ENCODE data around the gene PALLD.

Gene PALLD

DNA sequence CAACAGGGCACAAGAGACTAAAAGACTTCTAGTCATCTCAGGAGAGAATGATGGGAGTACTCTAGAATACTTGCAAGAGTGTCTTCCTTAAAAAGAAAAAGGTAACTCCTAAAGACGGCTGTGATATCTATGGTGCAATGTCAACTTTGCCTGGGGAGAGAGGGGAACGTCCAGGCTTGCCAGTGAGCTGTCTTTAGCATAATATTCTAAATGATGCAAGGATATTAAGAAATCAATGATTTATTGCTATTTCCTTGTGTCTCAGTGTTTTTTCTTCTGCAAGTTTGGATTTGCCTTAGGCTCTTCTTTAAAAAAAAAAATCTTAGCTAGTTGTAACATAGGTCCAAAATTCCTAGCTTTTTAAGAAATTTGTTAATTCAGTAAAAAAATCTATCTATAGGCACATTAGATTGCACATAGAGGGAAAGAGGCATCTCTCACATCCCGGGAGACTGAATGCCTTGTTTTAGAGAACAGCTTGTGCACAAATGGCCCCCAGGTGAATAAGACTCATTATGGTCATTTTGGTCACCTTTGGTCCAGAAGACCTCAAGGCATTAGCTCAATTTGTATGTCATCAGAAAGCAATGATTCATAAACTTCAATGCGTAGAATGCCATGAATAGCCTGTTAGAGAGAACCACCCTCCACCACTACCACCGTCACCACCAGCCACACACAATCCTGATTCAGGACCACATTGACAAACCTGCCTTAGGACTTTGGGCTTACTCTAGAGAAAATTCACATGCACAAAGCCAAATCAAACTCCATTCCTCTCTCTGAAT, 104.1 kb downstream of the PALLD start (continued):
- TF ChIP-seq ZNF544 (tag by site-specific recombination; IDR thresholded peaks at IDR 0.05): no peak
- TF ChIP-seq BCL11A (tag by site-specific recombination; IDR thresholded peaks at IDR 0.05; ENCODE audit: low read depth): no peak
- no peak for TF ChIP-seq ZNF354C (tag by site-specific recombination; IDR thresholded peaks at IDR 0.05; ENCODE audit: borderline replicate concordance, low read depth)

DNA sequence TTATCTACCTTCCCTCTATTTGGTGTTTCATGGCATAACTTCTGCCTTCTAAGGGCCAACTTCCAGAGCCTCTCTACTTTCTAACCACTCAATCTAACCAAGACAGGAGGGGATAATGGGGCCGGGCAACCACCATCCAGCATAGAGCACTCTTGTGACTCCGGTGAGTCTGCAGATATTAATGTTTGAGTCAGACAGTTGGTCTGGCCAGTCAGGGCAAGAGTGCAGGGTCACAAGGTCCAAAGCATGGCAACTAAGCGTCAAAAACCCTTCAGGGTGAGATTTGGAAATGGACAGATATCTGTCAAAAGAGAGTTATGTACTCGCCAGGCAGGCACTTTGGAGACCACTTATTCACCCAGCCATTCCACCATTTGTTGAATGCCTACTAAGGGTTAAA, 105.0 kb downstream of the PALLD start:
- no peaks in the 10 kb centered on the region for H3K36me3 ChIP-seq (ENCODE audit: control insufficient read depth in 2 of 2, insufficient read depth in 1 of 2, low read length in 2 of 2)
- H3K4me3 ChIP-seq (ENCODE audit: low read depth, low read length): no peak overlapping the region
- ChIA-PET POLR2A (no interaction called here), CTCF (no interaction called here)
- H3K27ac ChIP-seq (ENCODE audit: extremely low read depth, low read depth, low read length): no peak overlapping the region
- no peaks in the 10 kb centered on the region for H3K9me3 ChIP-seq (ENCODE audit: control insufficient read depth, insufficient read depth, low read depth, low read length)
- TF ChIP-seq, protein P1, sequence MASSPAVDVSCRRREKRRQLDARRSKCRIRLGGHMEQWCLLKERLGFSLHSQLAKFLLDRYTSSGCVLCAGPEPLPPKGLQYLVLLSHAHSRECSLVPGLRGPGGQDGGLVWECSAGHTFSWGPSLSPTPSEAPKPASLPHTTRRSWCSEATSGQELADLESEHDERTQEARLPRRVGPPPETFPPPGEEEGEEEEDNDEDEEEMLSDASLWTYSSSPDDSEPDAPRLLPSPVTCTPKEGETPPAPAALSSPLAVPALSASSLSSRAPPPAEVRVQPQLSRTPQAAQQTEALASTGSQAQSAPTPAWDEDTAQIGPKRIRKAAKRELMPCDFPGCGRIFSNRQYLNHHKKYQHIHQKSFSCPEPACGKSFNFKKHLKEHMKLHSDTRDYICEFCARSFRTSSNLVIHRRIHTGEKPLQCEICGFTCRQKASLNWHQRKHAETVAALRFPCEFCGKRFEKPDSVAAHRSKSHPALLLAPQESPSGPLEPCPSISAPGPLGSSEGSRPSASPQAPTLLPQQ (tag by site-specific recombination; IDR thresholded peaks at IDR 0.05): no peak
- TF ChIP-seq ZNF48 (tag by site-specific recombination; IDR thresholded peaks at IDR 0.05) (no peak), ZIC2 (tag by site-specific recombination; IDR thresholded peaks at IDR 0.05) (no peak), ZNF843 (tag by site-specific recombination; IDR thresholded peaks at IDR 0.05) (no peak), KLF9 (tag by site-specific recombination; IDR thresholded peaks at IDR 0.05; ENCODE audit: low read depth) (no peak)
- H3K4me1 ChIP-seq (ENCODE audit: control insufficient read depth, insufficient read depth, low read length): peaks cover 5% of the 10 kb centered on the region; the same call in 1 of the 2 replicates

DNA sequence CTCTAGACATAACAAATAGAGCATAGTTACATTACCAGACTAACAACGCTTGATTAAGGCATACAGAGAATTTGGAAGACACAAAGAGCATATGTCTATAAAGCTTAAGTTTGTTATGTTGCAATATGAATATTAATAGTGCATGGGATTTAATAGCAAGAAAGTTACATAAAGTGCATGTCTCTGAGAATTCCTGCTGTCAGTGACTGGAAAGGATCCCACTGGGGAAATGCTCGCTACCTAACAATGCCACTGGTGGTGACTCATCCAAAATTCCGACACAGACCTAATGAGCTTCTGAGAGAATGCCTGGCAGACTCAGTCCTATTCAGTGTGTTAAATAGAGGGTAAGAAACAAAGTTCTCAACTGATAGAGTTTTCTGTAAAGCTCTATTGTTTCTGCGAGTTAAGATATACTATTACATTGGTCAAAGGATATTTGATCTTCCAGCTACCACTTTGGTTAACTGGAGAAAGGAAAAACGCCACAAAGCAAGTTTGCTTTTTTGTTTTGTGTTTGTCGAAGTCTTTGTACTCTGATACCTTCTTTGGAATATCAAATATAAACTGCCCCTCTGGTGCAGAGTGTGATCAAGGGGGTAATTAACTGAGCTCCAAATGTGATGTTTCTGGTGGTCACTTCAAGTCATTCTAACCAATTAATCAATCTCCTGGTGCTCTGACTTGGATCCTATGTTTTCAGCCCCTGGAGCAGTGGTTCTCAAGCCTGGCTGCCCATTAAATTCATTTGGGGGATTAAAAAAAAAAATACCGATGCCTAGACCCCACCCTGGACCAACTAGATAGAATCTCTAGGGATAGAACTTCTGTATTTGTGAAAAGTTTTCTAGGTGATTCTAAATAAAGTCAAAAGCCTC, 107.9 kb downstream of the PALLD start:
- Histone ChIP-seq H3K9me3 (ENCODE audit: control insufficient read depth, insufficient read depth, low read depth, low read length) (no peaks in the 10 kb centered on the region), H3K4me1 (ENCODE audit: control insufficient read depth, insufficient read depth, low read length) (peaks cover 8% of the 10 kb centered on the region; the same call in 1 of the 2 replicates), H3K4me3 (ENCODE audit: low read depth, low read length) (no peak overlapping the region), H3K27ac (ENCODE audit: extremely low read depth, low read depth, low read length) (no peak overlapping the region; the same call in 1 of the 2 replicates), H3K36me3 (ENCODE audit: control insufficient read depth in 2 of 2, insufficient read depth in 1 of 2, low read length in 2 of 2) (no peaks in the 10 kb centered on the region)
- ChIA-PET POLR2A (interaction anchor here (1.0 to 1.7 kb wide), 2 partner anchors 9 to 29 kb away, joined by 3 to 9 read pairs; no protein-coding TSS in a partner anchor), CTCF (interaction anchor here (0.6 to 0.9 kb wide), 3 partner anchors 17 to 208 kb away, joined by 3 read pairs; no protein-coding TSS in a partner anchor)
- TF ChIP-seq, protein P2, sequence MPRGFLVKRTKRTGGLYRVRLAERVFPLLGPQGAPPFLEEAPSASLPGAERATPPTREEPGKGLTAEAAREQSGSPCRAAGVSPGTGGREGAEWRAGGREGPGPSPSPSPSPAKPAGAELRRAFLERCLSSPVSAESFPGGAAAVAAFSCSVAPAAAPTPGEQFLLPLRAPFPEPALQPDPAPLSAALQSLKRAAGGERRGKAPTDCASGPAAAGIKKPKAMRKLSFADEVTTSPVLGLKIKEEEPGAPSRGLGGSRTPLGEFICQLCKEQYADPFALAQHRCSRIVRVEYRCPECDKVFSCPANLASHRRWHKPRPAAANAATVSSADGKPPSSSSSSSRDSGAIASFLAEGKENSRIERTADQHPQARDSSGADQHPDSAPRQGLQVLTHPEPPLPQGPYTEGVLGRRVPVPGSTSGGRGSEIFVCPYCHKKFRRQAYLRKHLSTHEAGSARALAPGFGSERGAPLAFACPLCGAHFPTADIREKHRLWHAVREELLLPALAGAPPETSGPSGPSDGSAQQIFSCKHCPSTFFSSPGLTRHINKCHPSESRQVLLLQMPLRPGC (tag by site-specific recombination; IDR thresholded peaks at IDR 0.05): peak; percentile 96
- TF ChIP-seq, protein P3, sequence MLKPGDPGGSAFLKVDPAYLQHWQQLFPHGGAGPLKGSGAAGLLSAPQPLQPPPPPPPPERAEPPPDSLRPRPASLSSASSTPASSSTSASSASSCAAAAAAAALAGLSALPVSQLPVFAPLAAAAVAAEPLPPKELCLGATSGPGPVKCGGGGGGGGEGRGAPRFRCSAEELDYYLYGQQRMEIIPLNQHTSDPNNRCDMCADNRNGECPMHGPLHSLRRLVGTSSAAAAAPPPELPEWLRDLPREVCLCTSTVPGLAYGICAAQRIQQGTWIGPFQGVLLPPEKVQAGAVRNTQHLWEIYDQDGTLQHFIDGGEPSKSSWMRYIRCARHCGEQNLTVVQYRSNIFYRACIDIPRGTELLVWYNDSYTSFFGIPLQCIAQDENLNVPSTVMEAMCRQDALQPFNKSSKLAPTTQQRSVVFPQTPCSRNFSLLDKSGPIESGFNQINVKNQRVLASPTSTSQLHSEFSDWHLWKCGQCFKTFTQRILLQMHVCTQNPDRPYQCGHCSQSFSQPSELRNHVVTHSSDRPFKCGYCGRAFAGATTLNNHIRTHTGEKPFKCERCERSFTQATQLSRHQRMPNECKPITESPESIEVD (tag by site-specific recombination; IDR thresholded peaks at IDR 0.05): peak; percentile 61
- TF ChIP-seq ZSCAN23 (tag by site-specific recombination; IDR thresholded peaks at IDR 0.05): no peak
- TF ChIP-seq, protein P4, sequence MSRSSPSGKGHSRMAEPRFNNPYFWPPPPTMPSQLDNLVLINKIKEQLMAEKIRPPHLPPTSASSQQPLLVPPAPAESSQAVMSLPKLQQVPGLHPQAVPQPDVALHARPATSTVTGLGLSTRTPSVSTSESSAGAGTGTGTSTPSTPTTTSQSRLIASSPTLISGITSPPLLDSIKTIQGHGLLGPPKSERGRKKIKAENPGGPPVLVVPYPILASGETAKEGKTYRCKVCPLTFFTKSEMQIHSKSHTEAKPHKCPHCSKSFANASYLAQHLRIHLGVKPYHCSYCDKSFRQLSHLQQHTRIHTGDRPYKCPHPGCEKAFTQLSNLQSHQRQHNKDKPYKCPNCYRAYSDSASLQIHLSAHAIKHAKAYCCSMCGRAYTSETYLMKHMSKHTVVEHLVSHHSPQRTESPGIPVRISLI (tag by site-specific recombination; IDR thresholded peaks at IDR 0.05): no peak
- no peak for TF ChIP-seq ZNF626 (tag by site-specific recombination; IDR thresholded peaks at IDR 0.05)
- TF ChIP-seq ZNF660 (tag by site-specific recombination; IDR thresholded peaks at IDR 0.05): peak; percentile 80
- TF ChIP-seq ZNF701 (tag by site-specific recombination; IDR thresholded peaks at IDR 0.05): no peak
- TF ChIP-seq ZBTB17 (tag by site-specific recombination; IDR thresholded peaks at IDR 0.05): peak; percentile 88
- peak; percentile 92 for TF ChIP-seq OSR2 (tag by site-specific recombination; IDR thresholded peaks at IDR 0.05)
- no peak for TF ChIP-seq ZFHX2 (tag by site-specific recombination; conservative IDR thresholded peaks at IDR 0.05)
- TF ChIP-seq, protein P5, sequence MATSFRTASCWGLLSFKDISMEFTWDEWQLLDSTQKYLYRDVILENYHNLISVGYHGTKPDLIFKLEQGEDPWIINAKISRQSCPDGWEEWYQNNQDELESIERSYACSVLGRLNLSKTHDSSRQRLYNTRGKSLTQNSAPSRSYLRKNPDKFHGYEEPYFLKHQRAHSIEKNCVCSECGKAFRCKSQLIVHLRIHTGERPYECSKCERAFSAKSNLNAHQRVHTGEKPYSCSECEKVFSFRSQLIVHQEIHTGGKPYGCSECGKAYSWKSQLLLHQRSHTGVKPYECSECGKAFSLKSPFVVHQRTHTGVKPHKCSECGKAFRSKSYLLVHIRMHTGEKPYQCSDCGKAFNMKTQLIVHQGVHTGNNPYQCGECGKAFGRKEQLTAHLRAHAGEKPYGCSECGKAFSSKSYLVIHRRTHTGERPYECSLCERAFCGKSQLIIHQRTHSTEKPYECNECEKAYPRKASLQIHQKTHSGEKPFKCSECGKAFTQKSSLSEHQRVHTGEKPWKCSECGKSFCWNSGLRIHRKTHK (tag by site-specific recombination; IDR thresholded peaks at IDR 0.05): no peak
- TF ChIP-seq PRDM1 (tag by site-specific recombination; IDR thresholded peaks at IDR 0.05): peak; percentile 43; the same call in 1 of the 2 replicates
- TF ChIP-seq, protein P6, sequence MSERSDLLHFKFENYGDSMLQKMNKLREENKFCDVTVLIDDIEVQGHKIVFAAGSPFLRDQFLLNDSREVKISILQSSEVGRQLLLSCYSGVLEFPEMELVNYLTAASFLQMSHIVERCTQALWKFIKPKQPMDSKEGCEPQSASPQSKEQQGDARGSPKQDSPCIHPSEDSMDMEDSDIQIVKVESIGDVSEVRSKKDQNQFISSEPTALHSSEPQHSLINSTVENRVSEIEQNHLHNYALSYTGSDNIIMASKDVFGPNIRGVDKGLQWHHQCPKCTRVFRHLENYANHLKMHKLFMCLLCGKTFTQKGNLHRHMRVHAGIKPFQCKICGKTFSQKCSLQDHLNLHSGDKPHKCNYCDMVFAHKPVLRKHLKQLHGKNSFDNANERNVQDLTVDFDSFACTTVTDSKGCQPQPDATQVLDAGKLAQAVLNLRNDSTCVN (tag by site-specific recombination; optimal IDR thresholded peaks at IDR 0.05): no peak
- no peak for TF ChIP-seq ZNF146 (tag by site-specific recombination; IDR thresholded peaks at IDR 0.05)

Data from HEK293 (cell line).